ENCODE measurements around the gene MFRP.

GRCh38 chr11:119307974-119308373, 38.5 kb downstream of the MFRP start:
- no peak for TF ChIP-seq POLR2A (IDR thresholded peaks at IDR 0.05; ENCODE audit: low read depth, low read length)
- TF ChIP-seq POLR2AphosphoS5 (IDR thresholded peaks at IDR 0.05; ENCODE audit: low read depth, low read length), result no peak

All from GM12891 (cell line).